ENCODE results near the gene WDR17.

Gene WDR17

GRCh38 chr4:176065435-176066291 is at the start of gene WDR17:
Gene WDR17, plus strand, starts transcription at chr4:176065841. Its CDS starts 45,740 bp downstream, at chr4:176111581.
- DNase-seq (ENCODE audit: low read depth in 3 of 3) = peak; percentile 35 to 82 (median 63)

GRCh38 chr4:176016601-176017000 is 49.0 kb upstream of the WDR17 start:
- no peak for DNase-seq (ENCODE audit: low read depth in 3 of 3)

DNA sequence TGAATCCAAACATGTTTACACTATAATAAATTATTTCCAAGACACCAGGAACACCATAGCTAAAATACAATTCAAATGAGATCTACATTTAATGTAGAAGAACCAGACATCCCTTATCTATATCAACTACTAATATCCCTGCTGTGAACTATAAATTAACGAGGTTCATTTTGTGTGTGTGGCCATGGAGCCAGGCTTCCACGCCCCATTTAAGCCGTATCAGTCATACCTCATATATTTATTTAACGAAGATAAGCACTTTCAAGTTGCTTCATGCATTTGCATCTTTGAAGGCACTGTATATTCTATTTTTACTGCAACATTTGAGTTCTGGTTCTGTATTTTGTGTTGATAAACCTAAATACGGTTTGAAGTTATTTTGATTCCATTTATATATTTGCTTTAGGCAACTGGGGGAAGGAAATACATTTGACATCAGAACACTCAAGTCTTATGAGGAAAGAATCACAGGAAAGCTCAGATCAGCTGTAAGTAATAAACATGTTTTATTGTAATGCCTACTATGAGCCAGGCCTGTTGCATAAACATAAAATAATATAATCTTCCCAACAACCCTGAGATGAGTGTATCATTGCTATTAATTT is 45.1 kb upstream of the WDR17 start:
- DNase-seq (ENCODE audit: low read depth in 3 of 3) = no peak

DNA sequence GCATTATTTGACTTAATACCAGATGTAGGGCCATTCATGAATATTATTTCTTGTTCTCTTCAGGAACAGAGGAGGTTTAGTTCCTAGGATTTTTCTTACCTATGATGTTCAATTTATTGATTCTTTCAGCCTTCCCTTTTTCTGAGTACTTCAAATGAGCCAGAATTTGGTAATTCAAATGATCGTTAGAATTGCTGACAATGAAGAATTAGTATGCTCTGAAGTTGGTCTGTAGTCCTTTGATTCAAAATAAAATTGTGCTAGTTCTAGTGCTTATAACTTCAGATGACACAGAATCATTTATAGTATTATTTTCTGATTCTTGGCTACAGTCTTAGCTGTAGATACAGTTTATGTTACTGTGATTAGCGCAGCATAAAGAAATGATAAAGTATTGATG is 35.2 kb upstream of the WDR17 start:
- no peak for DNase-seq (ENCODE audit: low read depth in 3 of 3)

GRCh38 chr4:176031922-176032321 is 33.7 kb upstream of the WDR17 start:
- no peak for DNase-seq (ENCODE audit: low read depth in 3 of 3)

DNA sequence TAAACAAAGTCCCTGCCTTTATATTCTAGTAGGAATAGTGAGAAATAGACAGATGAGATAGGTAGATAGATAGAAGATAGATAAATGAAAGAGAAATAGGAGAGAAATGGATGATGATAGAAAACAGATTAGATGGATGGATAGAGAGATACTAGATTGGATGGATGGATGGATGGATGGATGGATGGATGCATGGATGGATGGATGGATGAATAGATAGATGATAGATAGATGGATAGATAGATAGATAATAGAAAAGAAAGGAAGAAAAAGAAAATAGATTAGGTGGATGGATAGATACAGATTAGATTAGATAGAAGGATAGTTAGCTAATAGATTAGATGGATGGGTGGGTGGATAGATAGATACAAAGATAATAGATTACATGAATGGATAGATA is 33.2 kb upstream of the WDR17 start:
- no peak for DNase-seq (ENCODE audit: low read depth in 3 of 3)

DNA sequence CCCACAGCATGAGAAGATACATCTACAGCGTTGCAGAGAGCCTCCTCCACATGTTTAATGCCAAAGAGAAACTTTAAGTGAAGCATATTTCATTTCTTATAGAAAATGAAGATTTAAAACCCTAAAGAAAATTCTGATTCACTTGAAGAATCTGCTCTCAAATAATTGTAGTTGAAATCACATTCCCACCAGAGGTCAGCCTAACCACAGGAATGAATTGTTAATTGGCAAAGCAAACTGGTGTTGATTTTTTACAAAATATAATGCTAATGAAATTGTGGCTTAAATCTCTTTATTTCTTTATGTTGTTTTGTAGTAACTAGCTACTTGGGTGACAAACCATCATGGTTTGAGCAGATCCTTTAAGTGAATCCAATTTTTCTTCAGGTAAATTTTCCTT is 31.1 kb upstream of the WDR17 start:
- DNase-seq (ENCODE audit: low read depth in 3 of 3) = peak in 1 of 3 experiments; percentile 2

- no peak for DNase-seq (ENCODE audit: low read depth in 3 of 3)
Measured at GRCh38 chr4:176034936-176035335, 30.7 kb upstream of the WDR17 start.

DNA sequence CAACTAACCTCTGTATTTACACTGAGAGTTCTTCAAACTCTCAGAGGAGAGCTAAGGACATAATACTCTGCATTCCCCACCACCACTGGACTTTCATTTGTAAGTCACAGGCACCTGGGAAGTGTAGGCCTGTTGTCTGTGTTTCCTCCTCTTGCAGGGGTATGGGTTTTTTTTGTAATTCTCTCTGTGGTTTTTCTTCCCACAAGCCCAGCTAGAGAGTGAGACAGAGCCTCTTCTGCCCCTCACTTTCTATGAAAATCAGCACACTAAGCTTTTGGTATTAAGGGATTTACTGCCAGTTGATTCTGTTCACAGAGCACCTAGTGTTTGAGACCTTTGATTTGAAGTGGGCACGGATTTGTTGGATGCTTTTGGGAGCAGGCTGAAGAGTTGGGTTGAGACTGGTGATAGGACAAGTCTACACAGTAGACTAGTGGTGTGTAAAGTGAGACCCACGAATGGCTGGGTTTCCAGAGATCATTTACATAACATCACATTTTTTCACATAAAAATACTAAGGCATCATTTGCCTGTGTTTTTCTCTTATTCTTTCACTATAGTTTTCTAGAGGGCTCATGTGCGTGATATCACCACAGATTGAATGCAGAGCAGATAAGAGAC is 28.9 kb upstream of the WDR17 start:
- no peak for DNase-seq (ENCODE audit: low read depth in 3 of 3)

DNA sequence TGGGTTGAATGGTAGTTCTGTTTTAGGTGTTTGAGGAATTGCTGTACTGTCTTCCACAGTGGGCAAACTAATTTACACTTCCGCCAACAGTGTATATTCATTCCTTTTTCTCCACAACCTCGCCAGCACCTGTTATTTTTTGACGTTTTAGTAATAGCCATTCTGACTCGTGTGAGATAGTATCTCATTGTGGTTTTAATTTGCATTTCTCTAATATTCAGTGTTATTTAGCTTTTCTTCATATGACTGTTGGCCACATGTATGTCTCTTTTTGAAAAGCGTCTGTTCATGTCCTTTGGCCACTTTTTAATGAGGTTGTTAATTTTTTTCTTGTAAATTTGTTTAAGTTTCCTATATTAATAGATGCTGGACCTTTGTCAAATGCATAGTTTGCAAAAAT is 26.9 kb upstream of the WDR17 start:
- no peak for DNase-seq (ENCODE audit: low read depth in 3 of 3)

- no peak for DNase-seq (ENCODE audit: low read depth in 3 of 3)
Measured at GRCh38 chr4:176042195-176042594, 23.4 kb upstream of the WDR17 start.

GRCh38 chr4:176043838-176044588 is 21.6 kb upstream of the WDR17 start:
- no peak for DNase-seq (ENCODE audit: low read depth in 3 of 3)

- no peak for DNase-seq (ENCODE audit: low read depth in 3 of 3)
Measured at GRCh38 chr4:176044589-176044951, 21.1 kb upstream of the WDR17 start.

- DNase-seq (ENCODE audit: low read depth in 3 of 3) = no peak
Measured at GRCh38 chr4:176048631-176049030, 17.0 kb upstream of the WDR17 start.

GRCh38 chr4:176052744-176053143 is 12.9 kb upstream of the WDR17 start:
- no peak for DNase-seq (ENCODE audit: low read depth in 3 of 3)

DNA sequence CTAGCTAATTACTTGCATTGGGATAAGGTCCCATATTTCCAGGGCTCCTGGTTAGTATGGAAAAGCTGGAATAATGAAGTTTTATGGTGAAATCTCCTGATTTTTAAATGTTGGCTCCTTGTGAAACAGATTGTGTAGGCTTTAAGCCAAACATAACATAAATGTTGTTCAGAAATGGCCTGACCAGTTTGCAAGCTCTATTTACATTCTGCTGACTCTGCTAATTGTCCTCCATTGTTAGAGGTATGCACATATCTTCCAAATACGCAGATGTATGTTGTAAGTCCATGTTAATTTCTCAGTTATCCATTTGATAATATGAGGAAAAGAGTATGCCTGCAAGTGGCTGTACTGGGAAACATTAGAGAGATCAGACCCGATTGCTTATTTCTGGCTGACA is 11.9 kb upstream of the WDR17 start:
- no peak for DNase-seq (ENCODE audit: low read depth in 3 of 3)

GRCh38 chr4:176054942-176055341 is 10.7 kb upstream of the WDR17 start:
- DNase-seq (ENCODE audit: low read depth in 3 of 3) = no peak

DNA sequence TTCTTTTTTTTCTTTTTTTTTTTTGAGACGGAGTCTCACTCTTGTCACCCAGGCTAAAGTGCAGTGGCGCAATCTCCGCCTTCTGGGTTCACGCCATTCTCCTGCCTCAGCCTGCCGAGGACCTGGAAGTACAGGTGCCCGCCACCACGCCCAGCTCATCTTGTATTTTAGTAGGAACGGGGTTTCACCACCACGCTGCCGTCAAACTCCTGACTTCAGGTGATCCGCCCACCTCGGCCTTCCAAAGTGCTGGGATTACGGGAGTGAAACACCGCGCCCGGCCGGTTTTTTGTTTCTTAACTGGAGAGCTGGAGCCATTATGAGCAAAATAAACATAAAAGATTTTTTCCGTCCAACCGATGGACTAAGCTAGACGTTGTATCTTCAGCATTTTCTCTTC is 1.9 kb upstream of the WDR17 start:
- no peak for DNase-seq (ENCODE audit: low read depth in 3 of 3)

- DNase-seq (ENCODE audit: low read depth in 3 of 3) = no peak
Measured at GRCh38 chr4:176064539-176064938, 1.1 kb upstream of the WDR17 start.

DNA sequence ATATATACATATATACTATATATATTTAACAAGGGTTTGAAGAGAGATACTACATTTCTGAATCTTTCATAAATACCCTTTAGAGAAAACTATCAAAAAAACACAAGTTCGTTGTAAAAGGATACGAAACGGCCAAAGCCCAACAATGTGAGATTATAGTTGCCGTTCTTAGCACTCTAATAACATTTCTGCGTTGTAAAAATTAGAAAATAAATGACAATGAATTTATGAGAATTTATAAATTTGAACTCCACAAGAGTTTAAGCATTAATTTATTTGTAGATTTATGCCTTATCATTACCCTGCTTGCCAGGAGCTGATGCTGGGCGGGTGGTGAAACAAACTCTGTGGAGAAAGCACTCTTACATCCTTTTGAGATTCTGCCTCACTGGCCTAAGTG is 1.1 kb downstream of the WDR17 start:
- no peak for DNase-seq (ENCODE audit: low read depth in 3 of 3)

- DNase-seq (ENCODE audit: low read depth in 3 of 3) = no peak
Measured at GRCh38 chr4:176077561-176077960, 11.9 kb downstream of the WDR17 start.

DNA sequence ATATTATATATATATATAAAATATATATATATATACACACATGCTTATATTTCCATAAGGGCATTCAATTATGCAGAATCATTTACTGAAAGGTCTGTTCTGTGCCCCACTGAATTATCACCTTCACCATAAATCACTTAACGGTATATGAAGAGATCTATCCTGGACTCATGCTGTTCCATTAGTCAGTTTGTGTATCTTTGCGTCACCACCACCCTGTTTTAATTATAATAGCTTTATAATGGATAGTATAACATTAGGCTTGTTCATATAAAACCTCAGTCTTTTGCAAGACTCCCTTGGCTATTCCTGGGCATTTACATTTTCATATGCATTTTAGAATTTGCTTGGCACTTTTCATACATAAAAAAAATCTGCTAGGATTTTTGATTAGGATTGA is 19.1 kb downstream of the WDR17 start:
- DNase-seq (ENCODE audit: low read depth in 3 of 3) = no peak
